GM12892 (cell line): ENCODE data around the gene MVD.

Experiments used
- POLR2A ChIP-seq: IDR thresholded peaks from 2 replicates; pipeline ENCODE4 v1.6.1; 2011; ENCODE audit warnings: low read depth, low read length, control low read depth
- POLR2AphosphoS5 ChIP-seq: IDR thresholded peaks from 2 replicates; pipeline ENCODE4 v1.6.1; 2011; ENCODE audit warnings: low read depth, low read length, control low read depth

- no peak for TF ChIP-seq POLR2A
- no peak for TF ChIP-seq POLR2AphosphoS5
Observed at GRCh38 chr16:88627531-88628411, 35.1 kb downstream of the MVD start.
